ENCODE results near the gene NDST3. TPM values are rescaled to one million over a fixed set of nuclear protein-coding genes. Genes with fewer than 3 reads are reported as not detected.

NDST3 gene
- total RNA-seq, 6 experiments from 2014 or later, result 0.25 to 1.0 (median 0.57) TPM

DNA sequence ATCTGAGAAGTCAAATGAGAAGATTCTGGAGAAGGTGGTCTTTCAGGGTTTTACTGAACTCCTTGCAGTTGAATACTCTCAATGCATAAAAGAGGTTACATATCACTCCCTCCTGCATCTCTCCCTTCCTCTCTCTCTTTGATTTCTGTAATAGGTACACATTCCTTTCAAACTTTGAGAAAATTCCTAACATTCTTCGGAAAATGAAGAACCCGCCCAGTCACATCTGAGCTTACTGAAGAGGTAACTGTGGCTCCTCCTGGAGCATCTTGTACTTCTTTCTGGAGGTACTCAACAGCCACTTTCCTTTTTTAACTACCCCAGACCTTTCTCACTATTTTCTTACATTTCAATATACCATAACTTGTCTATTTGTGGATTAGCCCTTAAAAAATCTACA lies 24.7 kb downstream of the NDST3 start:
- Histone ChIP-seq H3K9me3 (no peaks in the 10 kb centered on the region), H3K27me3 (no peaks in the 10 kb centered on the region), H3K4me3 (no peak overlapping the region), H3K36me3 (no peaks in the 10 kb centered on the region), H3K27ac (no peak overlapping the region), H3K4me1 (no peaks in the 10 kb centered on the region)
- TF ChIP-seq POLR2A (IDR thresholded peaks at IDR 0.05), result no peak
- TF ChIP-seq, protein P1, sequence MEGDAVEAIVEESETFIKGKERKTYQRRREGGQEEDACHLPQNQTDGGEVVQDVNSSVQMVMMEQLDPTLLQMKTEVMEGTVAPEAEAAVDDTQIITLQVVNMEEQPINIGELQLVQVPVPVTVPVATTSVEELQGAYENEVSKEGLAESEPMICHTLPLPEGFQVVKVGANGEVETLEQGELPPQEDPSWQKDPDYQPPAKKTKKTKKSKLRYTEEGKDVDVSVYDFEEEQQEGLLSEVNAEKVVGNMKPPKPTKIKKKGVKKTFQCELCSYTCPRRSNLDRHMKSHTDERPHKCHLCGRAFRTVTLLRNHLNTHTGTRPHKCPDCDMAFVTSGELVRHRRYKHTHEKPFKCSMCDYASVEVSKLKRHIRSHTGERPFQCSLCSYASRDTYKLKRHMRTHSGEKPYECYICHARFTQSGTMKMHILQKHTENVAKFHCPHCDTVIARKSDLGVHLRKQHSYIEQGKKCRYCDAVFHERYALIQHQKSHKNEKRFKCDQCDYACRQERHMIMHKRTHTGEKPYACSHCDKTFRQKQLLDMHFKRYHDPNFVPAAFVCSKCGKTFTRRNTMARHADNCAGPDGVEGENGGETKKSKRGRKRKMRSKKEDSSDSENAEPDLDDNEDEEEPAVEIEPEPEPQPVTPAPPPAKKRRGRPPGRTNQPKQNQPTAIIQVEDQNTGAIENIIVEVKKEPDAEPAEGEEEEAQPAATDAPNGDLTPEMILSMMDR (IDR thresholded peaks at IDR 0.05), result no peak
- intact Hi-C loops (cut with DNase I), result no loop called here
- ATAC-seq (no peak), DNase-seq (no peak)
- WGBS (ENCODE audit: insufficient coverage, low coverage, low lambda C conversion rate, missing lambda C conversion rate), result 75% methylated on average over 2 of the region's 2 CpGs

DNA sequence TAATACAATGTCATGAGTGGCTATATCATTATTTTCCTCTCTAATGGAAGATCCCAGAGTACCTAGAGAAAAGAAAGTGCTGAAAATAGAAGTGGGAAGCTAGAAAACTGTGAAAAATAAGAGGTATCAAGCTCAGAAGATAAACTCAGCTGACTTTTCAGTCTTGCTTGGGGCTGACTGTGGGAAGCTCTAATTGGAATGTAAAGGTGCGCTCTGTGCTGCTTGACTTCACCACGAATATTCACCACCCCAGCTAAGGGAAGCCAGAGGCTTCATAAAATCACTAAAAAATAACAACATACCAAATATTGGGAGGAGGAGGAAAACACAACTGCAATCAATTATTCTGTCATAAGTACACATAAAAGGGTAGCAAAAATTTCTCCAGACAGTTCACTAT lies 25.1 kb downstream of the NDST3 start:
- no peaks in the 10 kb centered on the region for H3K36me3 ChIP-seq
- intact Hi-C loops (cut with DNase I), result no loop called here
- 68% methylated on average over 2 of the region's 2 CpGs for WGBS (ENCODE audit: insufficient coverage, low coverage, low lambda C conversion rate, missing lambda C conversion rate)
- no peak overlapping the region for H3K4me3 ChIP-seq
- H3K27ac ChIP-seq, result no peak overlapping the region
- H3K9me3 ChIP-seq, result no peaks in the 10 kb centered on the region
- ATAC-seq (no peak), DNase-seq (no peak)
- H3K4me1 ChIP-seq, result no peaks in the 10 kb centered on the region
- H3K27me3 ChIP-seq, result no peaks in the 10 kb centered on the region
- TF ChIP-seq POLR2A (IDR thresholded peaks at IDR 0.05), result no peak

DNA sequence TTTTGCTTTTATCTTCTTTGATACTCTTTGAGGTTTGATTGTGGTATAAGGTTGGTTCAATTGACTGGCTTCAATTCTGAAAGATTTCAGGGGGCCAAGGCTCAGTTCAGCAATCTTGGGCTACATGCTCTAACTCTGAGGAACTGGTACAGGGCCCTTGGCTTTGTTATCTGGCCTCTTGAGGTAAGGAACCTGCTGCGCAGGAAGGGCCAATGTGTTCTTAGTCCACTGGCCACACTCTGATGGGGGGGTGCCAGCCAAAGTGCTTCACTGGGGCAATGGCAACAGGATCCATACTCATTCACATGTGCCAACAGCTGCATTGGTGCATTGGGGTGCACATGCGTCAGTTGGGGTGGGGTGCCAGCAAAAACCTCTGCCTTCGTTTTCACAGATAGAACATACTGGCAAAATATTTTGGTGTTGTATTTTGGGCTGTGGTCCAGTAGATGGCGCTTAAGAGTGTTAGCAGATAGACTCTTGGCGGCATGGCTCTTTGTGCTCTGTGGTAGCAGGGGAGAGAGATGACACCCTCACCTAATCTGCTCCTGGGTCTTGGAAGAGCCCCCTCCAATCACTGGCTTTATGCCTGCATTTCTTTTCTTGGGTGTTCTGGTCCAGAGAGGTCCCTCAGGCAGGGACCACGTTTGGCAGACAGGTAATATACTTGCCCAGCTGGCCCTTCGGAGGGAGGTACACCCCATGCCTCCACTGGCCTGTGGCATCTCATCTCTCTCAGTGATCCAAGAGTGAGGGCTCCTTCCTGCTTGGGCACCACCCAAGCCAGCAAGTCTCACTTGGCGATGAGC lies 42.9 kb downstream of the NDST3 start:
- WGBS (ENCODE audit: insufficient coverage, low coverage, low lambda C conversion rate, missing lambda C conversion rate), result 38% methylated on average over 3 of the region's 8 CpGs
- no peaks in the 10 kb centered on the region for H3K4me1 ChIP-seq
- H3K36me3 ChIP-seq, result no peaks in the 10 kb centered on the region
- peak; percentile 18 to 54 (median 31) for DNase-seq
- ATAC-seq, result peak; percentile 77 to 82 (median 79)
- TF ChIP-seq POLR2A (IDR thresholded peaks at IDR 0.05), result no peak
- TF ChIP-seq, protein P1 (IDR thresholded peaks at IDR 0.05), result peak; percentile 29 to 51 (median 44)
- no peak overlapping the region for H3K27ac ChIP-seq
- H3K4me3 ChIP-seq, result no peak overlapping the region
- intact Hi-C loops (cut with DNase I), result no loop called here
- H3K9me3 ChIP-seq, result no peaks in the 10 kb centered on the region
- H3K27me3 ChIP-seq, result no peaks in the 10 kb centered on the region

DNA sequence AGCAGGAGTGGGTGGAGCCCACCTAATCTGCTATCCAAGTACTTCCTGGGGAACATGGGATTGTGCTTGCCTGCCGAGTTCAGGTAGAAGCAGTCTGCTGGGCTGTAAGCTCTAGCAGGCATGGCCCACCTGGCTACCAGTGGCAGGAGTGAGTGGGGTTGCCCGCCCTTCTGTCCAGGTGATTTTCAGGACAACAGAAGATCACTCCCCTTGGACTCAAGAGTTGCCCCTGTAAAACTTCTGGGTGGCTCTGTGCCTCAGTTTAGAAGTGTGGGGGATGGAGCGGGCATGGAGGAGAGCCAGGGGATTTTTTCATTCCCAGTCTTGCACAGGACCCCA lies 43.5 kb downstream of the NDST3 start:
- no peaks in the 10 kb centered on the region for H3K4me1 ChIP-seq
- no peaks in the 10 kb centered on the region for H3K9me3 ChIP-seq
- H3K4me3 ChIP-seq, result no peak overlapping the region
- no peak for ATAC-seq
- peak in 1 of 3 donors; percentile 10 for DNase-seq
- TF ChIP-seq, protein P1 (IDR thresholded peaks at IDR 0.05), result no peak
- no peak for TF ChIP-seq POLR2A (IDR thresholded peaks at IDR 0.05)
- H3K27ac ChIP-seq, result no peak overlapping the region
- WGBS (ENCODE audit: insufficient coverage, low coverage, low lambda C conversion rate, missing lambda C conversion rate), result 20% methylated on average over 1 of the region's 3 CpGs
- intact Hi-C loops (cut with DNase I), result no loop called here
- H3K27me3 ChIP-seq, result no peaks in the 10 kb centered on the region
- H3K36me3 ChIP-seq, result no peaks in the 10 kb centered on the region

DNA sequence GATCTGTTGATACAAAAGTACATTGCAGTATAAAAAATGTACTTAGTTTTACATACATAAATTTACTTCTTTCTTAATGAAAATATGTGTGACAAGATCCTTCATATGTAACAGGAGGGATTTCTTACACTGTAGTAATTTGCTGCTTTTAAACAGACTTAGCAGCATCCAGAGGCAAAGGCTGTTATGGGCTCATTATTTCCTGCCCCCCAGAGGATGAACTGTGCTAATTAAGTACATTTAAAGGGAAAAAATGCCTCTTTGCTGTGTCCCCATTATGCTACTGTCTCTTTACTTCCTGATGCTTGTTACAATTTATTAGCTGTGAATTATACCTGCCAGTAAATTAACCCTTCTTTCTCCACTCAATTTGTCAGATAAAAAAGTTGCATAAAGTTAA lies 47.1 kb downstream of the NDST3 start:
- ATAC-seq (no peak), DNase-seq (no peak)
- Histone ChIP-seq H3K9me3 (no peaks in the 10 kb centered on the region), H3K4me1 (no peaks in the 10 kb centered on the region), H3K27ac (no peak overlapping the region), H3K4me3 (no peak overlapping the region), H3K27me3 (no peaks in the 10 kb centered on the region), H3K36me3 (no peaks in the 10 kb centered on the region)
- TF ChIP-seq POLR2A (IDR thresholded peaks at IDR 0.05), result no peak
- TF ChIP-seq, protein P1 (IDR thresholded peaks at IDR 0.05), result no peak
- intact Hi-C loops (cut with DNase I), result no loop called here
